CMK (cell line): ENCODE results near the gene NET1.
A peak's percentile ranks its signal among the peaks of the same experiment; 100 is the strongest.
"Not testable (repeated sequence)": the region's sequence is repeated elsewhere in the genome, so short reads cannot be mapped to it uniquely, and the experiment has no call there.

Experiments used
- DNase-seq: peaks from one replicate; pipeline ENCODE4 v3.0.0-alpha.2; 2010; ENCODE audit warnings: low read depth

The NET1 gene, protein sequence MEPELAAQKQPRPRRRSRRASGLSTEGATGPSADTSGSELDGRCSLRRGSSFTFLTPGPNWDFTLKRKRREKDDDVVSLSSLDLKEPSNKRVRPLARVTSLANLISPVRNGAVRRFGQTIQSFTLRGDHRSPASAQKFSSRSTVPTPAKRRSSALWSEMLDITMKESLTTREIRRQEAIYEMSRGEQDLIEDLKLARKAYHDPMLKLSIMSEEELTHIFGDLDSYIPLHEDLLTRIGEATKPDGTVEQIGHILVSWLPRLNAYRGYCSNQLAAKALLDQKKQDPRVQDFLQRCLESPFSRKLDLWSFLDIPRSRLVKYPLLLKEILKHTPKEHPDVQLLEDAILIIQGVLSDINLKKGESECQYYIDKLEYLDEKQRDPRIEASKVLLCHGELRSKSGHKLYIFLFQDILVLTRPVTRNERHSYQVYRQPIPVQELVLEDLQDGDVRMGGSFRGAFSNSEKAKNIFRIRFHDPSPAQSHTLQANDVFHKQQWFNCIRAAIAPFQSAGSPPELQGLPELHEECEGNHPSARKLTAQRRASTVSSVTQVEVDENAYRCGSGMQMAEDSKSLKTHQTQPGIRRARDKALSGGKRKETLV

DNA sequence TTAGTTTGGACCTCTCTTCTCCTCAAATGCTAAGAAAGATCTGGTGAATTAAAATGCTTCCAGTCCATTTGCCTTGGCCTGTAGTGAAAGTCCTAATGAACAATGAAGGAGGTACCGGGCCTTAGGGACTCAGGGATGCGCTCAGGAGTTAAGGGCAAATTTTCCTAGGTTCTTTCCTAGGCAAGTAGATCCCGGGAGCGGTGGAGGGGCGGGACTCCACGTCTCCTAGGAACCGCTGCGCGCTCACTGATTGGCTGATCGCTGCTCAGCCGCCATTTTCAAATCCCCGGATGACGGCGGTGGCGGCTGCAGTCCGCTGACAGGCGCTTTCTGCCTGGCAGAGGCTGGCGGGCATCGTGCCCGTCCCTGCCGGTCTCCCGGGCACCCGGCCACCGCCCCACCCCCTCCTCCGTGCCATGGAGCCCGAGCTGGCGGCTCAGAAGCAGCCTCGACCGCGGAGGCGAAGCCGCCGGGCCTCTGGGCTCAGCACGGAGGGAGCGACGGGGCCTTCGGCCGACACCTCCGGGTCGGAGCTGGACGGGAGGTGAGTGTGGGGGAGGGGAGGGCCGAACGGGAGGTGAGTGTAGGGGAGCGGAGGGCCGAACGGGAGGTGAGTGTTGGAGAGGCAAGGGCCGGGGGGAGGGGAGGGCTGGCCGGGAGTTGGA is at the start of gene NET1:
Gene NET1 (plus strand): TSS at position 281 of the 665 bp plus-strand sequence. CDS start 136 bp downstream, at position 417.
- DNase-seq: peak; percentile 63

DNA sequence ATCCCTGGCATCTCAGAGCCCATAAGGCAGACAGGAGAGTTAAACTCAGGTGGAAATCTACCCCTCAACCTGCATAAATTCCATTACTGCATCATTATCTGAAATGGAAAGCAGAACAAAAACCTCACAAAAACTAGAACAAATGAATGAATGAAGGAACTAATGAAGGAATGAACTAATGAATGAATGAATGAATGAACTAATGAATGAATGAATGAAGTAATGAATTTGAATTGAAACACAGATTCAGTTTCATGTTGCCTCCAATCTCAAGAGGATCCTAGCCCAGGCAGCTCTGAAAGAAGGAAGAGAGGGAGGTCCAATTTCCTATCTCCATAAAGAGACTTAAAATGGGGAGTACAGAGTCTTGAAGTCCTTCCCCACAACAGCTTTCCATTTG is 49.5 kb upstream of the NET1 start:
- DNase-seq: no peak

DNA sequence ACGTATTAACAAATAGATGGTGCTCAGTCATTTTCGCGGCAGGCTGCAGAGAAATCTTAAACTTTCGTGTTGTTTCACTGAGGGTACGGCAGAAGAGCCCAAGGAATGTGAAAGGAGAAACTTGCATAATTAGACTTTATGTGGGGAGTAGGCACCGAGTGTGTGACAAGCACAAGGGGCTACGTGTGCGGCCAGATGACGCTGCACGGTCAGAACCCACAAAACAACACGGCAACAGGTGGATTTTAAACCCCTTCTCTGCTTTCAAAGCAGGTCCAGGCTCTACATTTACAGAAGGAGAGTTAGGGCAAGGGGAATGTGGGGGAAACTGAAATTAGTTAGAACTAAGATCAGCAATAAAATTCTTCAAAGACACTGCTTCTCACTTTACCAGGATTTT is 48.0 kb upstream of the NET1 start:
- no peak for DNase-seq

DNA sequence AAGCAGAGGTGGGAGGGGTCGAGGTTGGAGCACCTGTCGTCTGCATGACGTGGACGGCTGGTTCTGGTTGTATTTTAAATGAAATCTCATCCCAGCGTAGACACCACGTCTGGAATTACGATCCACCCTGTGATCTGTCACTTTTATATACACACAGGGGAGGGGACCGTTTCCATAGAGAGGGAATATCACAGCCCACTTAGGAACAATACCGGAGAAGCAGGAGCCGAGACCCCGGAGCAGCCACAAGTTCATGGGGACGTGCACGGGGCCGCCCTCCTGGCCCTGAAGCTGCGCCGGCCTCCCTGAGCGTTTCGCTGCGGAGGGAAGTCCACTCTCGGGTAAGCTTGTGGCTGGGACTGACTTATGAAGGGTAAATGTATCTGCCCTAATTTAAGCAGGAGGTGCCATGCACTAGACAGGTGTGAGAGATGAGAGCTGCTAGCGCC is 47.4 kb upstream of the NET1 start, which contains the start of gene UCN3:
Gene UCN3 (plus strand): TSS at position 77 of the 449 bp plus-strand sequence. CDS start 8,755 bp downstream, outside the sequence.
- DNase-seq: no peak

DNA sequence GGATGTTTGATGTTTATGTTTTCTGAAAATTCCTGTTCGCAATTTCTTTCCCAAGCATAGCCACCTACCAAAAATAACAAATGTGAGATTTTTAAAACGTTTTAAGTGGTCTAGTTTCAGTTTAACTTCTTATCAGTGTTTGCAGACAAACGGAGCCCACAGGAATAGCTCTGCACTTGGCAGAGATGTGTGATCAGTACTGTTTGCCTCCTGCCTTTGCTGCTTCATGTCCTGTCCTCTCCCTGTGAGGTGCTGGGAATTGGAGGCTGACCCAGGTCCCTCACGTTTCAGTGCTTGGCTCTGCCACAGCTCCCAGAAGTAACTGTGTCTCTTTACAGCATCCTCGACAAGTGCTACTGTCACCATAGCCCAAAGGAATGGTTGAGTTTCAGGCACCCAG is 46.4 kb upstream of the NET1 start:
- DNase-seq: no peak

DNA sequence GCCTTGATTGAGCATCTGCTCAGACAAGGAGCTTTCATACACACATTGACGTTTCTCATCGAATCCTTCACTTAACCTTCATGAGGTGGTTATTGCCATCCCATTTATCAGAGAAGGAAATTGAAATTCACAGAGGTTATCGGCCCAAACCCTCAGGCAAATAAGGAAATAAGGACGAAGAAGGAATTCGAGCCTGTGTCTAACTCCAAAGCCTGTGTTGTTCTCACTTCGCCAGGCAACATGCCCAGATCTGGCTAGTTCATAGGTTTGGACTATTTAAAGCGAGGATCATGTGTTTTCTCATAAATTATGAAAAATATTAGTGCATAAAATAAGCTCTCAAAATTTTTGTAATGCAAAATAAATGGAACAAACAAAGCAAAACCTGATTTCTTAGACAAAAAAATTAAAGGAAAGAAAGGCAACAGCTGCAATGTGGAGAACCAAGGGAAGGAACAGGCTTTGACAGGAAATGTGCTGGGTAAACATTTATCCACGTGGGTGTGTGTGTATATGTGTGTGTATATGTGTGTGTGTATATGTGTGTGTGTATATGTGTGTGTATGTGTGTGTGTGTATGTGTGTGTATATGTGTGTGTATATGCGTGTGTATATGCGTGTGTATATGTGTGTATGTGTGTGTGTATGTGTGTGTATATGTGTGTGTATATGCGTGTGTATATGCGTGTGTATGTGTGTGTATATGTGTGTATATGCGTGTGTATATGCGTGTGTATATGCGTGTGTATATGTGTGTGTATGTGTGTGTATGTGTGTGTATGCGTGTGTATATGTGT is 42.8 kb upstream of the NET1 start:
- DNase-seq: no peak

DNA sequence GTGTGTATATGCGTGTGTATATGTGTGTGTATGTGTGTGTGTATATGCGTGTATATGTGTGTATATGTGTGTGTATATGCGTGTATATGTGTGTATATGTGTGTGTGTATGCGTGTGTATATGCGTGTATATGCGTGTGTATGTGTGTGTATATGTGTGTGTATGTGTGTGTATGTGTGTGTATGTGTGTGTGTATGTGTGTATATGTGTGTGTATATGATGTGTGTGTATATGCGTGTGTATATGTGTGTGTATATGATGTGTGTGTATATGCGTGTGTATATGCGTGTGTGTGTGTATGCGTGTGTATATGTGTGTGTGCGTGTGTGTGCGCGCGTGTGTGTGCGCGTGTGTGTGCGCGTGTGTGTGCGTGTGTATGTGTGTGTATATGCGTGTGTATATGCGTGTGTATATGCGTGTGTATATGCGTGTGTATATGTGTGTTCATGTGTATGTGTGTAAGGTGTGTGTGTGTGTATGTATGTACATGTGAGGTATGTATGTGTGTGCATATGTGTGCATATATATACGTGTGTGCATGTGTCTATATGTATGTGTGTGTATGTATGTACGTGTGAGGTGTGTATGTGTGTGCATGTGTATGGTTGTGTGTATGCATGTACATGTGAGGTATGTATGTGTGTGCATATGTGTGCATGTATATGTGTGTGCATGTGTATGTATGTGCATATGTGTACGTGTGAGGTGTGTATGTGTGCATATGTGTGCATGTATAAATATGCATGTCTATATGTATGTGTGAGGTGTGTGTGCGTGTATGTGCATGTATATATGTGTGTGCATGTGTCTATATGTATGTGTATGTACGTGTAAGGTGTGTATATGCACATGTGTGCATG is 41.6 kb upstream of the NET1 start:
- no peak for DNase-seq

DNA sequence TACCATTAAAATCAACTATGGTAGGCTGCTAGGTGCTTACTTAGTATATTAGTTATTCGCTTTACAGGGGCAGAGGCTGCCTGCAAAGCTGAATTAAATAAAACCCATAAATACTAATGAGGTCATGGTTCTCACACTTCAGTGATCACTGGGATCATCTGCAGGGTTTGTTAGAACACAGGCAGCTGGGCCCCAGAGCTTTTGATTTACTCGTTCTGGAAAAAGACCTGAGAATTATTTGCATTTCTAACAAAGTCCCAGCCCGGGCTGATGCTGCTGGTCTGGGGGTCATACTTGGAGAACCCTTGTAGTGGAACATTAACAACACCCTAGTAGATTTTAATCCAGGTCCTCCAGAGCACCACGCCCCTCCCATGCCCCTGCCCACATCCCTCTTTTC is 39.0 kb upstream of the NET1 start:
- no peak for DNase-seq

DNA sequence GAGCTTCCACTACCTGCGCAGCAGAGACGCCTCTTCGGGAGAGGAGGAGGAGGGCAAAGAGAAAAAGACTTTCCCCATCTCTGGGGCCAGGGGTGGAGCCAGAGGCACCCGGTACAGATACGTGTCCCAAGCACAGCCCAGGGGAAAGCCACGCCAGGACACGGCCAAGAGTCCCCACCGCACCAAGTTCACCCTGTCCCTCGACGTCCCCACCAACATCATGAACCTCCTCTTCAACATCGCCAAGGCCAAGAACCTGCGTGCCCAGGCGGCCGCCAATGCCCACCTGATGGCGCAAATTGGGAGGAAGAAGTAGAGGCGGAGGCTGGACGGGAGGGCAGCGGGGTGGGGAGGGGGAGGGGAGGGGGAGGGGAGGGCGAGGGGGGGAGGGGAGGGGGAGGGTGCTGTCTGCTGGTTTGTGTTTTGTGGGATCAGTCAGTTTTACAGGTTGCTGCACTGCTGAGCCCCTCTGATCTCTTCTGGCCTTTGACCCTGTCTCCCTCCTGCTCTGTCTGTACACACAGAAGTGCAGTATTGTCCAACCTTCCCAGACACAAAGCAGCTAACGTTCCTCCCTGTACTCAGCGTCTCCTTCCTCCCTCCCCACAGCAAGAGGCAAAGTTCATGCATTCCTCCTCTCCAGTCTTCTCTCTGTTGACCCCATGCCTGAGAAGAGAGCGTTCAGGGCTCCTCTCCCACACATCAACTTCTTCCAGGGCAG is 38.3 kb upstream of the NET1 start:
- DNase-seq: no peak

DNA sequence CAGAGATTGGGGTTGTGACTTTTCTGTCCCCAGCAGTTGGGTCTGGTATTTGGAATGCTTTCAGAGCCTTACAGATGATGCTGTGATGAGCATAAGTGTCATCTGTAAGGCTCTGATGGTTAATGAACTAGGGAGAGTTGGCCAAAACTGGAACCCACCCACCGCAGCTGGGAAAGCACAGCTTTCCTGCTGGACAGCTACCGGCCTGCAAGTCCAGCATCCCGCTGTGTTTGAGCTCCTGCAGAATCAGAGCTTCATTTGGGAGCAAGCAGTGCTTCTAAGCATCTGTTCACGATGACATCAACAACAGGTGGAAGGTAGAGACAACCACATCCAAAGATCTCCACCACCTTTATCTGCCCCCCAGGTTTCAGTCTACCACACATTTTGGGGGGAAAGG is 35.9 kb upstream of the NET1 start:
- DNase-seq: no peak

DNA sequence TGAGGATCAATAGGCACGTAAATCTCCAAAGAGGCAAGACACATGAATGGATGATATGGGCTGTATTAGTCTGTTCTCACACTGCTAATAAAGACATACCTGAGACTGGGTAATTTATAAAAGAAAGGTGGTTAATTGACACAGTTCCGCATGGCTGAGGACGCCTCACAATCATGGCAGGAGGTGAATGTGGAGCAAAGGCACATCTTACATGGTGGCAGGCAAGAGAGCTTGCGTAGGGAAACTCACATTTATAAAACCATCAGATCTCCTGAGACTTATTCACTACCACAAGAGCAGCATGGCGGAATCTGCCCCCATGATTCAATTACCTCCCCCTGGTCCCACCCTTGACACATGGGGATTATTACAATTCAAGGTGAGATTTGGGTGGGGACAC is 33.2 kb upstream of the NET1 start:
- DNase-seq: not testable (repeated sequence)

DNA sequence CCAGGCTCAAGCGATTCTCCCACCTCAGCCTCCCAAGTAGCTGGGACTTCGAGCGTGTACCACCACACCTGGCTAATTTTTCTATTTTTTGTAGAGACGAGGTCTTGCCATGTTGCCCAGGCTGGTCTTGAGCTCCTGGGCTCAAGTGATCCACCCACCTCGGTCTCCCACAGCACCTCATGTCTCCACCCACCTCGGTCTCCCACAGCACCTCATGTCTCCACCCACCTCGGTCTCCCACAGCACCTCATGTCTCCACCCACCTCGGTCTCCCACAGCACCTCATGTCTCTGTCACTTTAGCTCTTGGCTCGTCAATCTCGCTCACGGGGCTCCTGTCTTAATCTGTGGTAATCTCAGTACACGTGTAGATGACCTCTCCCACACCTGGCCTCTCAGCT is 32.0 kb upstream of the NET1 start:
- not testable (repeated sequence) for DNase-seq

DNA sequence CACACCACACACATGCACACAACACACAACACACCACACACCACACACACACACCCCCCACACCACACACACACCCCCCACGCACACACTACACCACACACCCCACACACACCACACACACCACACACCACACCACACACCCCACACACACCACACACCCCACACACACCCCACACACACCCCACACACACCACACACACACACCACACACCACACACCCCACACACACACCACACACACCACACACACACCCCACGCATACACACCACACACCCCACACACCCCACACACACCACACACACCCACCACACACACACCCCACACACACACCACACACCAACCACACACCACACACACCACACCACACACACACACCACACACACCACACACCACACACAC is 31.2 kb upstream of the NET1 start:
- DNase-seq: no peak

DNA sequence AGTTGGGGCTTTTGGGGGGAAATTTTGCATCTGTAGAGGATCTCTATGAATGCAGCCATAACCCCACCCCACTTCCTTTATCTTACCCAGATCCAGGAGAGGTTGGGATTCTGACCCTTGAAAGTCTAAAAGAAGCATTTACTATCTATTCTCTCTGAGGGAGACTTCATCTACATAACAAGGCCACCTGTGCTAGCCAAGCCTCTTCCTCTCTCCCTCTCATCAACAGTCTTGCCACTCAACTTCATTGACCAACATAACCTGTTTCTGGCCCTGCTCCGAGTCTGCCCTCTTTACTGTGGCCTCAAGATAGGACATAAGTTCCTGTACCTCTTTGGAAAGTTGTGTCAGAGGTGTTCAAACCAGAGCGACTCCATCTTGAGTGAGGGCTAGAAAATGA is 27.1 kb upstream of the NET1 start:
- DNase-seq: no peak

DNA sequence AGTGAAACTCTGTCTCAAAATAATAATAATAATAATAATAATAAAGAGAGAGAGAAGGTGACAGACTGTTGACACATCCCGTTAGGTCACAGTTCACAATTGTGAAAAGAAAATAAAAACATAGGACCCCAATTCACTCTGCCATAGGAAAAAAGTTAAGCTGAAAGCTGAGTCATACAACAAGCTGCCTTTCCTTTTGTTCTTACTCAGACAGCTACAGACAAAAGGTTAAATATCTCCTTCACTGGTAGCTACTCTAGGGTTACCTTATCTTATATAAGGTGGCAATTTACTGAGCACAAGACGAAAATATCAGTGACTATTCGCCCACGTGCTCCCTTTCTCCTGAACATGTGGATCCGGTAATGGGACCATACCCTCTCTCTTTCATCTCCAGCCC is 25.2 kb upstream of the NET1 start:
- DNase-seq: no peak

DNA sequence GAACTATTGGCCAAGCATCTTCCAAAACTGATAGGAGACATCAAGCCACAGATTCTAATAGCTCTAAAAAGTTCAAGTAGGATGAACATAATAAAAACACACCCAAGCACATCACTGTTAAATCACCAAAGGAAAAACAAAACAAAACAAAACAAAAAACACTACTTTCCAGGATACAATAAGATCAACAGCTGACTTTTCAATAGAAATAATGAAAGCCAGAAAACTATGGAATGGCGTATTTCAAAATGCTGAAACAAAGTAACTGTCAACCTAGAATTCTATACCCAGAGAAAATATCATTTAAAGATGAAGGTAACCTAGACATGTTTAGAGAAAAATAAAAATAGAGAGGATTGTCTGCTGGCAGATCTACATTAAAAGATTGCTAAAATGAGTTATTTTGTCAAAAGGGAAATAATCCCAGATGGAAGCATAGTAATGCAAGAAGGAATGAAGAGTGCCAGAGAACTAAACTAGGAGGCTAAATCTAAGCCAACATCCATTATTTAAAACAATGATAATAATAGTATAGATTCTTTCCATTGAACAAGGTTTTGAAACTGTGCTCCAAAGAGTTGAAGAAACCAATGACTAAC is 21.7 kb upstream of the NET1 start:
- no peak for DNase-seq

DNA sequence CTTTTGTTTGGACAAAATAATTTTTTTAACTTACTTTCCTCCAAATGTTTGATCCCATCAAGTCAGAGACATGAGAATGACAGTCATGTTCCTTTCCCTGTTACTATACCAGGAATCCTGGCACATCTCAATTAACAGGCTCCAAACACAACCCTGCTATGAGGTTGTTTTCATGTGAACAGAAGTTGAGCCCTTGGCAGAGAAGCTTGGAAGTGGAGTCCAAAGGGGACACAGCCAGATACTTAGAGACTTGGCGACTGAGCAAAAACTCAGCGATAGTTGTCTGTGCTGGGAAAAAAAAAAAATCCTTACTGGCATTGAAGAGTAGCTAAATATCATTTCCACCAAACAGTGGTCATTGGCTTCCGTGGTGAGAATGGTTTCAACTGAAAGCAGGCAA is 20.6 kb upstream of the NET1 start:
- DNase-seq: no peak

DNA sequence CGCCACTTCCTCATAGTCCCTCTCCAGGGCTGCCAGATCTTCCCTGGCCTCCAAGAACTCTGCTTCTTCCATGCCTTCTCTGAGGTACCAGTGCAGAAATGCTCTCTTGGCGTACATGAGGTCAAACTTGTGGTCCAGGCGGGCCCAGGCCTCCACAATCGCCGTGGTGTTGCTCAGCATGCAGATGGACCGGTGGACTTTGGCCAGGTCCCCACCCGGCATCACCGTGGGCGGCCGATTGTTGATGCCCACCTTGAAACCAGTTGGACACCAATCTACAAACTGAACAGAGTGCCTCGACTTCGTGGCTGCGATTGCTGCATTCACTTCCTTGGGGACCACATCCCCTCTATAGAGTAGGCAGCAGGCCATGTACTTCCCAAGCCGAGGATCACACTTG is 18.8 kb upstream of the NET1 start:
- DNase-seq: no peak

DNA sequence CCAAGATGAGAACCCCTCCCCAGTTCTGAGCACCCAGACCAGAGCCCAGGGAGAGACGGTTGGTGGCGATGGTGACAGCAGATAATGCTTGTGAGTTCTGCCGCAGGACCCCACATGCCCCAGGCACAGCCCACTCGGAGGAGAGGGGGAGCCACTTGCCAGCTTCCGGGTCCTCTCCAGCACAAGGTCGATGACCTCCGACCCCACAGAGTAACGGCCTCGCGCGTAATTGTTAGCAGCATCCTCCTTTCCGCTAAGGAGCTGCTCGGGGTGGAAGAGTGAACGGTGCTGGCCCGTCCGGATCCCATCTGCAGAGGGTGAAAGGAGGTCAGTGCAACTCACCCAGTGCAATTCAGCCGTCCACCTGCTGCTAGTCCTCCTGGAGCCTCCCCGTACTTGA is 17.2 kb upstream of the NET1 start:
- DNase-seq: no peak
